Hematopoietic multipotent progenitor cell treated with erythropoietin and hydrocortisone succinate and interleukin-3 and kit ligand, for 4 days (in vitro differentiated cells): ENCODE data around the gene SHISA5.
A peak's percentile ranks its signal among the peaks of the same experiment; 100 is the strongest.

Experiments used
- DNase-seq: peaks from one replicate; pipeline ENCODE4 v3.0.0-alpha.2; 2015

The SHISA5 gene

DNA sequence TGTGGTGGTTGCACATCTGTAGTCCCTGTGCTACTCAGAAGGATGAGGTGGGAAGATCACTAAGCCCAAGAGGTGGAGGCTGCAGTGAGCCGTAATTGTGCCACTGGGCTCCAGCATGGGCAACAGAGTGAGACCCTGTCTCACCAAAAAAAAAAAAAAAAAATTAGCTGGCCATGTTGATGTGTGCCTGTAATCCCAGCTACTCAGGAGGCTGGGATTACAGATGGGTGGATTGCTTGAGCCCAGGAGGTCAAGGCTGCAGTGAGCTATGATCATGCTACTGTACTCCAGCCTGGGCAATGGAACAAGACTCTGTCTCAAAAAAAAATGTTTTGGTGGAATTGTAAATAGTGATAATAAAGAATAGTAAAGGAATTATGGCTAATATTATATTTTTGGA, 47.5 kb downstream of the SHISA5 start:
- no peak for DNase-seq

DNA sequence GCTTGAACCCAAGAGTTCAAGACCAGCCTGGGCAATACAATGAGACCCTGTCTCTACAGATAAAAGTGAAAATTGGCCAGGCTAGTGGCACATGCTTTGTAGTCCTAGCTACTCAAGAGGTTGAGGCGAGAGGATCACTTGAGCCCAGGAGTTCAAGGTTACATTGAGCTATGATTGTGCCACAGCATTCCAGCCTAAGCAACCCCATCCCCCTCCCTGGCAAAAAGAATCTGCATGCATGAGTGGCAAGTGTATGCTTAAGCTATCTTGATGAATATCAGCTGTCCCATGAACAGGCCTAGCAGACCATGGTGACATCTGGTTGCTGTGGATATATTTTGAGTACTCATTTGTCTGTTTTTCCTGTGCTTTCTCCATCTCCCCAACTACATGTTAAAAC, 52.7 kb downstream of the SHISA5 start:
- DNase-seq = no peak

DNA sequence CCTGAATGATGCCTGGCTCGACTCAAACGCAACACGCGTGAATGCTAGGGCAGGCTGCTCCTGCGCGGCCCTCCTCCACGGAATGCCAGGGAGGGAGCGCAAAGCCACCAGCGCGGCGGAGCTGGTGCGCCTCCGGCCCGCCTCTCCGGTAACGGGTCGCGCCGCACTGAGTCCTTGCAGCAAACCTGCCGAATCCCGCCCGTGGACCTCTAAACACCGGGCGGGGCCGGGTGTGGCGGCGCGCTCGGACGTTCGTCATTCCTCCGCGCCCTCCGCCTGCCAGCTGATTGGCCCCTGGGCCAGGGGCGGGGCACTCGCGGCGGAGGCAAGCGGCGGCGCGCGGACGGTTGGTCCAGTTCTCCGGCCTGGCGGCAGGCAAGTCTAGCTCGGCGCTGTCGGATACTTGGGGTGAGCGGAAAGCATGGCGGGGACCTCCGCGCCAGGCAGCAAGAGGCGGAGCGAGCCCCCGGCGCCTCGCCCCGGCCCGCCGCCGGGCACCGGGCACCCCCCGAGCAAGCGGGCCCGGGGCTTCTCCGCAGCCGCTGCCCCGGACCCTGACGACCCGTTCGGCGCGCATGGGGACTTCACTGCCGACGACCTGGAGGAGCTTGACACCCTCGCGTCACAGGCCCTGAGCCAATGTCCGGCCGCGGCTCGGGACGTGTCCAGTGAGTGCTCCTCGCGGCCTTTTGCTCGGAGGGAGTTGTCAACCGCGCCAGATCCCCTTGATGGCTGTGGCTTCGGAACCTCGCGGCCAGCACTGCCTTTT, 57.4 kb downstream of the SHISA5 start, which contains the start of gene ATRIP:
Gene ATRIP, plus strand, starts transcription at position 313 of the 769 bp plus-strand sequence. Its CDS starts 109 bp downstream, at position 422.
- peak; percentile 96 for DNase-seq

DNA sequence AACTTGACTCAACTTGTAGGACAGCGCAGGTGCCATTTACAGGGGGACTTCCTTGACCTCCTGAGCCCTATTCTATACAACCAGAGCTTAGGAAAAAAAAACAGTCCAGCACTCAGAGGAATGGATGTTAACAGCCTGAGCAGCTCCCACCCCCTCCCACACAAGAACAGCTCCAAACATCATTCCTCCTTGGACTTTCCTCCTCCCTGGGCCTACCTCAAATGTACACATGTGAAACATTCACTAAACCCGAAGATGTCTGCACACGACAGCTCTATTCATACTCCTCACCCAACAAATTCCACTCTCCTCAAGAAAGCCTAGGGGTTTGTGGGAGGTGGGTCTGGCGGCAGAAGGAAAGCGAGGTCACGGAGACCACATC, 57.9 kb downstream of the SHISA5 start:
- DNase-seq = peak; percentile 19

DNA sequence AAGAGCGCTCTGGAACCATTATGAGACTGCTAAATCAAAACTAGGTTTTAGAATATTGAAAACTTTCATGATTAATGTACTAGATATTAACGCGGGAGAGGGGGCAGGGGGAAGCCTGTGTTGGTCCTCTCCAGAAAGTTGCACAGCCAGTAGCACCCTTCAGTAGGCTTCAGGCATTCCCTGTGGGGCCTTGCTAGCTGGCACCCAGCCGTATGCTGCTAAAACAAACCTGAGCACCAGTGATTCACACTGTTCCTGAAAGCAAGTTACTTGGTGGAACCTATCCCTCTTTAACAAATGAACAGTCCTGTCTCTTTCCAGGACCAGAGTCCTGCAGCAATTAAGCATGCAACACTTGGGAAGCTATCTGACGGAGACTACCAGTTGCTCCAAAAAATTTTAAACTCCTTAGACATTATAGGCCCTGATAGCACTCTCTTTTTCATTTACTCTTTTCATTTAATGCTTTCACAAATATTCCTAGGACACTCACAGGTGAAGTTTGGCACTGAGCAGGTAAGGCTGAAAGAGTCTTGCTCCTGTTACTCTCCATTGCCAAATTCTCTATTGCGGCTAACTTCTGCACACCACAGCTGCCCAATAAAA, 58.6 kb downstream of the SHISA5 start:
- no peak for DNase-seq

DNA sequence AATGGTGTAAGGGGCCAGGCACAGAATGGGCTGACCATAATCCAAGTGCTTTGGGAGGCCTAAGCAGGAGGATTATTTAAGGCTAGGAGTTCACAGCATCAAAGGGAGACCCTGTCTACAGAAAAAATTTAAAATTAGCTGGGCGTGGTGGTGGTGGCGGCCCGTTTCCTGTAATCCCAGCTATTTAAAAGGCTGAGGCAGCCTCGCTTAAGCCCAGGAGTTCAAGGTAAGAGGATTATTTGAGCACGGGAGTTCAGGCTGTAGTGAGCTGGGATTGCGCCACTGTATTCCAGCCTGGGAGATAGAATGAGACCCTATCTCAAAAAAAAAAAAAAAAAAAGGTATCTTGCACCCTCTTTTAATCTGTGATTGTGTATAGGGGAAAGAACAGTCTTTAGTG, 62.0 kb downstream of the SHISA5 start:
- no peak for DNase-seq

DNA sequence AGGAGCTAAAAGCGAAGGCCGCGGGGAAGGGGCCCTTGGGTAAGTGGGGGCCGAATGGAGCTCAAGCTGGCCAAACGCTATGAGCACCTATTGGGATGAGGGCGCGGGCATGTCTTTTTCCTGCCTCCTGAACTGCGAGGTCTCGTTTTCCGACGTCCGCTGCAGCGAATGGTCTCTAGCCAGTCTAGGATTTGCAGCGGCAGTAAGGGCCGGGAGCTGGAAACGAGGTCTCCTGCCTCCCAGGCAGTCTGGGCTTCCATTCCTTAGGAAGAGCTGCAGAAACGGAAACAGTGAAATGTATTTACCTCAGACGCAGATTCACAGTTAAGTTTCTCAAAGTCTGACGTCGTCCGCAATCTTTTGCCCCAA, 63.4 kb downstream of the SHISA5 start:
- peak; percentile 35 for DNase-seq

DNA sequence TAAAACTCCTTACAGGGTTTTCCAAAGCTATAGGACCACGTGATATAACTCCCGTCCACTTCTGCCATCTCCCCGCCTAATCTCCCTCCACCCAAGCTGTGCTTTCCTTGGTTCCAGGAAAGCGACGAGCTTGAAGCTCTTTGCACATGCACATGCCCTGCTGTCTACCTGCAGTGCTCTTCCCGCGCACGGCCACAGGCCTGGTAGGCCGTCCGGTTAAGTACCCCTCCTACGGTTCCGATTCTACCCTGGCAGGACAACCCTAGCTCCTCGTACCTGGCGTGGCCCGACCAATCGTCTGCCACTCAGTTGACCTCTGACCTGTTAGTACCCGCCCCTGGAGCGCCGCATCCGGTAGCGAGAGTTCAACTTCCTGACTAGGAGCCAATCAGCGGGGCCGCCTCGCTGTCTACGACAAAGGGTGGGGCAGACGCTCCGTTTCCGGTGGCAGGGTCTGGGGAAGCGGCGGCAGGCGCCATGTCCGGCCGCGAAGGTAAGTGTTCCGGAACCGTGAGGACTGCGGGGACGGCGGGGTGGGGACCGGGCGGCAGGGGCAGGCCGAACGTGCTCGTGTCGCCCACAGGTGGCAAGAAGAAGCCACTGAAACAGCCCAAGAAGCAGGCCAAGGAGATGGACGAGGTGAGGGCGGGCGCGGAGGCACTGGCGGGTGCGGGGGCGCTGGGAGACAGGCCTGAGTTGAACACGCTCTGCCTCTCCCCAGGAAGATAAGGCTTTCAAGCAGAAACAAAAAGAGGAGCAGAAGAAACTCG, 64.0 kb downstream of the SHISA5 start, which contains the start of the genes CCDC51 and TMA7:
Gene CCDC51, minus strand, starts transcription at position 300 of the 770 bp plus-strand sequence. CDS start 4,991 bp downstream, outside the sequence.
Gene TMA7, plus strand, starts transcription at position 438 of the 770 bp plus-strand sequence. Its CDS starts 40 bp downstream, at position 478.
- peak; percentile 99 for DNase-seq

DNA sequence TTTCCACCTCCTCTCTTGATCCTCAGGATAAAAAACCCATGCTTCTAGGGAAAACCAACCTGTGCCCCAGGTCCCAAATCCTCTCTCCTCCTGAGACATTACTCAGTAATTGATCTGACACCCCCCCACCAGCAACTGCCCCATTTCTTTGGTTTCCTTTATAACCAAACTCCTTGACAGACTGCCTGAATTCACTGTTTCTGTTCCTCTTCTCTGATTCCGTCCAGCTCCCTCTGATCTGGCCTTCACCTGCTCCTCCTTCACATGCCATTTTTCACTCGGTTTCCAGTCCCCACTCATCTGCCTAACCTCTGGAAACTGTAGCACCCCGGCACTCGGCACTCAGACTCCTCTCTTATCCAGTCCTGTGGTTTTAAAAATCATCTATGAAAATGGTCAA, 66.2 kb downstream of the SHISA5 start:
- no peak for DNase-seq

DNA sequence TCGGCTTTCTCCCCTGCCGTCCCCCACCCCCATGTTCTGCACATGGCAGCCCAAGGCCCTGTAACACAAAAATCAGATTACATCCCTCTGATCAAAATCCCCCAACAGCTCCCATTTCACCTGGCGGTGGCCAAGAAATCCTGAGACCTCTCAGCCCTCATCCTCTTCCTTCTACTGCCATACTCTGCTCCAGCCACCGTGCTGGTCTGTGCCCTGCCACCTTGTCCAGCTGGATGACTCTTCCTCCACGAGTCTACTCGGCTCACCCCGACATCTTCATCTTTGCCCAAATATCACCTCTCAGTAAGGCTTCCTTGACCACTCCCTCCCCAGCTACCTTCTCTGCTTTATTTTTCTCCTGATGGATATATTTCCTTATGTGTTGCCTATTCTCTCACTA, 67.1 kb downstream of the SHISA5 start:
- DNase-seq = no peak

DNA sequence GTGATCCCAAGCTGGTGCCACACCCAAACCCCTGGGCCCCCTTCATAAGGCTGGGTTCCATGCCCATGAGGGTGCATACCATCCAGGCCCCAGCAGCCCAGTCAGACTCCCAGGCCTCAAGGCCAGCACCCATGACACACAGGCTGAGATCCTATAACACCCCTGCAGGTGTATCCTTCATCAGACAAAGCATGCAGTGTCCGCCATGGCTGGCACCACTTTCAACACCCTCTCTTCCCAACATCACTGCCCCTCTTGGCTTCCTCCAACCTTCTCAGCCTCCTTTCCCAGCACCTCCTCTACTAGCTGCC, 67.5 kb downstream of the SHISA5 start:
- DNase-seq = no peak

DNA sequence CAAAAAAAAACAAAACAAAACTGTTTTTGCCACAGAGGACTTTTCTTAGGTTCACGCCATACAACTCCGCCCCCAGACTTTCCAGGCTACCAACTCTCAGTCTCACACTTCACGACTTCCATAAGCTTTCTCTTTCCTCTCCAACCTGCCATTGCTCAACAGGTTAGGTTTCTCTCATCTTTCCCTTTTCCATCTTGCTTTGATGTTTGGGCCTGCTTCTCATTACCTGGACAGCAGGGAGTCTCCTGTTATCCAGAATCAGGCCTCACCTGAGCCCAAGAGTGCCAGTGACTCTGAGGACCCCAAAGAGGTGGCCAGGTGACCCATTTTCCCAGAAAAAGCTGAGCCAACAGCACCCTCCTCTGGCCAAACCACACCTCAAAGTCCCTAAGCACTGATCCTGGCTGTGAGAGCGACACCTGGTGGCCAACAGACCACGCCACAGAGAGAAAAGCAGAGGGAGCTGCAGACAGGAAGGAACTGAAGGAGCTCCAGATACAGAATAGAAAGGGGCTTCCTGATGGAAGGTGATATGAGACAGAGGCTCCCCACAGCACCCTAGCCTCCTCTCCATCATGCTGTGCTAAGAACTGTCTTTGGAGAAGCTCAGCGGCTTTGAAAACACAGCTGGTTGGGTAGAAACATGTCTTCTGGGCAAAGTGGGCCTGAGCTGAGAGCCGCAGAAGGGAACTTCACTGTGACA, 68.0 kb downstream of the SHISA5 start:
- peak; percentile 93 for DNase-seq

DNA sequence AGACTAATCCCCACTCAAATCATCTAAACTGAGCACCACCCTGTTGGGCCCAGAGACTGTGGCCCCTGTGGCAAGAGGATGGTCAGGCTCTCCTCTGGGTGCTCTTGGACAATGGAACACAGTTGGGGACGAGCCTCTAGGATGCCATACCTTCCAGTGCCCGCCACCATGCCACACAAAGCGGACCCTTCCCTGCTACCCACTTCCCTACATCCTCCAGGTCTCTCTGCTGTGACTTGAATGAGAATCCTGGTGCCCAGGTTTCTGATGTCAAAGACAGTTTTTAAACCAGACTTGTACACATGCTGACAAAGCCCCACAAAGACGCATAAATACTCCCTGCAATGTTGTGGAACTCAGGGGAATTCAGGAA, 68.8 kb downstream of the SHISA5 start:
- no peak for DNase-seq

DNA sequence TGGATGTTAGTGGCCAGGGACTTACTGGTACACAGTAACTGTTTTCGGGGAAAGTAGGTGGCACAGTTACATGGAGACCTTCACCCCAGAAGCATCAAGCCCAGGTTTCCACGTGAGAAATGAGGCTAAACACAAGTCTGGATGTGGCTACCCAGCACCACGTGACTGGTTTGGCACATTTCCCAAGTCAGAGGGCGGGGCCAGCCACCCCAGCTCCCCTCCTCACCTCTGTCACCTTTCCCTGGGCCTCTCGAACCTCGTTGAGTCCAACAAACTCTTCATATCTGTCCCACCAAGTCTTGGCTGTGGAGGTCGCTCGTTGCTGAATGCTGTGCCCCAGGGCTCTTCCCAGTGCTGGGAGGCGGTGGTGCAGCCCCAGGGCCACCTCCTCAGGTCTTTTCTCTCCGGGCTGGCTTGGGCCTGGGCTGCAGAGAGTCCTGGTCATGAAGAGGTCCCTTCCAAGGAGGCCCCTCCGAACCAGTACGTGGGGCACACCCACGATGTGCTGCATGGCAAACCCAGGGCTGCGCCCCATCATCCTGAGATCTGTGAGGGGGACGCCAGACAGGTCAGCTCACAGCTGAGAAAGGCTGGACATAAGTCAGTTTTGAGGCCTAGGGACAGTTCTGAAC, 69.3 kb downstream of the SHISA5 start:
- DNase-seq = peak; percentile 30

DNA sequence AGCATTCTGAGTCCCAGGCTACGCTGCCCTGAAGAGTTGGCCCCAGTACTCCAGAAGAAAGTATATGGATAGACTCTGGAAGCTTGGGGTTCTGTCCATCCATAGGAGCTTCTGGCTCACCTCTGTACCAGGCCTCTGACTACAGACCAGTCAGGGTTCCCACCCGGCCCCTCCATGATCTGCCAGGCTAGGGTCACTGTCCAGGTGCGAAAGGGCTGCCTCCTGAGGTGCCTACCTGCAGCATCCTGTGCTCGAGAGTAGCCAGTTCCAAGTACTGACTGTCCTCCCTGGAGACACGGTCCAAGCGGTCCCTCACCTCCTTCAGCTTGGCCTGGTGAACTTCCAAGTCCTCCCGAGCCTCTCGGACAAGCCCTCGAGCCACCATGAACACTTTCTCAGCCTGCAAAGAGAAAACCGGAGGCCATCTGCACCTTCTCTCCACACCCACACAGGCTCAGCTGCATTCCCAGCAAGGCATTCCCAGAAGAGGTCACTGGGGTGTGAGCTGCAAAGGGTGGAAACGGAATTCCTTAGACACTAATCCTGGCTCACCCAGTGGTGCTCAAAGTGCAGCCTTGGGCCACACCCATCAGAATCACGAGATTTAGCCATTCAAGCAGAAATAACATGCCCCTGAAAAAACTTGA, 70.4 kb downstream of the SHISA5 start:
- DNase-seq = no peak

DNA sequence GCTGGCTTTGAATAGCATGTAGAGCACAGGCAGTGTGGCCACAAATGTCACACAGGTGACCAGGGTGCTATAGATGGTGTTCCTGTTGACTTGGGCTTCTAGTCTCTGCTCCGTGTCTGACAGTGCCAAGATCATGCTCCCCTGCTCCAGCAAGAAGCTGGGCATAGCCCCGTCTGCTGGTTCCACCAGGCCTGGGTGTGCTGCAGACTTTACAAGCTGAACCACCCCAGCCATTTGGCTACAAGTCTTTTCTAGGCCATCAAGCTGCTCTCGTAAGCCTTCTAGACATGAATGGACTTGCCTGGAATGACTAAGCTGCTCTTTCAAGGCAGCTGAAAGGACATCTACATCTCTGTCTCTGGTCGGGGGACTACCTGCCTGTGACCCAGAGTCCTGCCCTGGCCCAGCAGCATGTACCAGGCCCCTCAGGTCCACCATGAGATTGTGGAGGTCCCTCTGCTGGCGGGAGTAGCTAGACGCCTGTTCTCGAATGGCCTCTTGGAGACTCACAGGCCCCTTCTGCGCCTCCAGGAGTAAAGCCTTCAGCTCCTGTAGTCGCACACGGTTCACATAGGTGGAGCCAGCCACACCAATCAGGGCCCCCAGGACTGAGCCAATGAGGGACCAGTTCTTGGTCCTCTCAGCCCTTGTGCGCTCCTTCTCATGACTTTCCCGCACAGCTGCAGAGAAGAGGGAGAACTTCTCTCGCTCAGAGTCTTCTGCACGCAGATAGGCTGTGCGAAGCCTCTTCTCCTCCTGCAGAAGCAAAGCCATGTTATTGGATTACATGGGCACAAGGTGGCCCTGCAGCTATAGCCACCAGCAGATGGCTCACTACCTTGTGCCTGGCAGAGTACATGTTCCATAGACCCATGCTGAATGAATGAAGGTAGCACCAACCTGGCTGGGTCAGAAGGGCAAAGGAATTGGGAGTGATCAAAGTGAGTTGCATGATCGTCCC, 71.3 kb downstream of the SHISA5 start:
- DNase-seq = peak; percentile 46

DNA sequence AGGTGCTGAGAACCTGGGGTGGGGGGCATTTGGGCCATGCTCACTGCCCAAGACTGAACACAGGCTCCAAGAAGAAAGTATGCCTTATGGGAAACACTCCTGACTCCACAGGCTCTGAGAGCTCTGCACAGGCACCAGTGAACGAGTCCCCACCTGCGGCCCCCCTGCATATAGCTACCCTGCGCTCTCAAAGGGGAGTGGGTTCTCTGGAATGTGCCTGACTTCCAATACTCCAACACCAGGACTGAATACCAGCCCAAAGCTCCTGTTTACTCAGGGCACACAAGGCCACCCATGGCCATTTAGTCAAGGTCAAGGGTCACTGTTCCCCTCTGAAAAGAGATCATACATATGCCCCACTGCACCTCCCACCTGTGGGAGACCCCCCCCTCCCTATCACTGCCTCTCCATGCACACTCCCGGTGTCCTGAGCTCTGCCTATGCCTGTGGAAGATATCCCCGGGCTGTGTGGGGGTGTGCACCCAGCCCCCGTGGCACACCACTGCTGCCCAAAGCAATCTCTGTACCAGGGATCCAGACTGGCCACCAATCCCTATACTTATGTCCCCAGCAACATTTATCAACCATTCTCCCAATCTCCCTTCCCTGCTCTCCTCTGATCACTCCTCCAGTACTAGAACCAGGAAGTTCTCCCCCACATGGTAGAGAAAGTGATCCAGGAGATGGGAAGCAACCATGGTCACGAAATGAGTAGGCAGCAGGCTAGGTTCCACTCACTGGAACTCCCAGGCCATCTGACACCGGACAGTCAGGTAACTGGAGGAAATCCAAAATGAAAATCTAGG, 72.5 kb downstream of the SHISA5 start:
- no peak for DNase-seq

DNA sequence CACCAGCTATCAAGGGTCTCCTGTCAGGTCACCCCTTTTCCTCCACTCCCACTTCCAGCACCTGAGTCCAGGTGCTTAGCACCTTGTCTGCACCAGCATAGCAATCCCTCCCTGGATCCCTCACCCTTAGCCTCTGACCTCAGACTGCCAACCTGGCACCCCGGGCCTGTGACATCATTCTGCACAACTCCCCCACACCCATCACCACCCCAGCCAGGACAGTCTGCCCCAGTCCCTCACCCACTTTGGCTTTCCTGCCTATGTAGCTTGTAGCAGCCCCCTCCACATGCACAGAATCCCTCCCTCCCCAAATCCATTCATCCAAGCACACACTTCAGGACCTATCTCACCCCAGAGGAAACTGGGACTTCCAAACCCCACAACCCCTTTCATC, 73.3 kb downstream of the SHISA5 start:
- no peak for DNase-seq

DNA sequence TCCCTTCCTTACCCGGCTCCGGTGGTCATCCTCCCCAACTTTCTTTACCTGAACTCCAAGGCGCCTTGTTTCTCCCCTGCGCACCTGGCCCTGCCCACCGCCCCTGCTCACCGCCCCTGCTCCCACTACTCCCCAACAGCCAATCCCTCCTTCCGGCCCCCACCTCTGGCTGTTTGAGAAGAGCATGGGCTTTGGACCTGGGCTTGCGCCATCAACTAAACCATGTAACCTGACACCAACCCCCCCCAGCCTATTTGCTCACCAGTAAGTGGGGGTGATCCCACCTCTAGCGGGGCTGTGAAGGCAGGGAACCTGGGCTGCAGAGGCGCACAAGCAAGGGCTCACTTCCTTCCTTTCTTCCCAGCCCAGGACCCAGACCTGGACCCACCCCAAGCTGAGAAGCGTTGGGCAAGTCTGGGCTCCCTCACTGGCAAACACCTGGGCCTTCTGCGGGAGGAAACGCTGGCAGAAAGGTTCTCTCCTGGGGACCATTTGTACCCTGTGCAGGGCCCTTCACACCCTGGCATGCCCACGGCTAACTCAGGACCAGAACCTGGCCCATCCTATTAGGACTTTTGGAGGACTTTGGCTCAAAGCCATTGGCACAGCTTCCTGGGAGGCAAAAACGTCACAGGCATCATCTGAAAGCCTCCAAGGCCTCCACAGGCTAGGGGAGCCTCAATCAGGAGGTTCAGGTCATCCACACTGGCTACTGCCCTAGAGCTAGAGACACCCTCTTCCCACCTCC, 73.8 kb downstream of the SHISA5 start, which contains the start of gene PLXNB1:
Gene PLXNB1, minus strand, starts transcription at position 127 of the 748 bp plus-strand sequence. CDS start 5,475 bp downstream, outside the sequence.
- peak; percentile 58 for DNase-seq
